Stimulated activated CD8-positive, alpha-beta memory T cell treated with anti-CD3 and anti-CD28 coated beads, Interleukin-4, amount 100 ng/mL, for 24 hours (primary cell): Measurements from ENCODE around the gene RBM19.

Source experiments
- DNase-seq: peaks from one replicate; pipeline ENCODE4 v3.0.0-alpha.2; 2020; ENCODE audit warnings: low read depth

RBM19 gene

GRCh38 chr12:113987261-113988063 lies 21.3 kb upstream of the RBM19 start:
- no peak for DNase-seq

GRCh38 chr12:113984464-113984863 lies 18.3 kb upstream of the RBM19 start:
- no peak for DNase-seq

GRCh38 chr12:113983777-113984448 lies 17.8 kb upstream of the RBM19 start:
- no peak for DNase-seq

GRCh38 chr12:113983265-113983664 lies 17.1 kb upstream of the RBM19 start:
- no peak for DNase-seq

- no peak for DNase-seq
These were observed 15.8 kb upstream of the RBM19 start for GRCh38 chr12:113981876-113982275.

- DNase-seq, result no peak
These were observed 14.6 kb upstream of the RBM19 start for GRCh38 chr12:113980537-113981337.

GRCh38 chr12:113980054-113980453 lies 13.9 kb upstream of the RBM19 start:
- DNase-seq, result no peak

- no peak for DNase-seq
These were observed 12.0 kb upstream of the RBM19 start for GRCh38 chr12:113978080-113978479.

- DNase-seq, result no peak
These were observed 7.9 kb upstream of the RBM19 start for GRCh38 chr12:113974006-113974405.

- no peak for DNase-seq
These were observed 7.2 kb upstream of the RBM19 start for GRCh38 chr12:113973109-113973904.

GRCh38 chr12:113971392-113971791 lies 5.3 kb upstream of the RBM19 start:
- DNase-seq, result no peak

- DNase-seq, result no peak
These were observed 4.1 kb upstream of the RBM19 start for GRCh38 chr12:113970211-113970610.

- DNase-seq, result no peak
These were observed 1.2 kb upstream of the RBM19 start for GRCh38 chr12:113967368-113967767.

- no peak for DNase-seq
These were observed 3.4 kb downstream of the RBM19 start for GRCh38 chr12:113962733-113963132.

GRCh38 chr12:113961921-113962710 lies 4.0 kb downstream of the RBM19 start:
- no peak for DNase-seq

- DNase-seq, result no peak
These were observed 6.1 kb downstream of the RBM19 start for GRCh38 chr12:113960030-113960429.

GRCh38 chr12:113959096-113959495 lies 7.0 kb downstream of the RBM19 start:
- DNase-seq, result no peak

GRCh38 chr12:113958108-113958507 lies 8.0 kb downstream of the RBM19 start:
- DNase-seq, result no peak

- no peak for DNase-seq
These were observed 8.5 kb downstream of the RBM19 start for GRCh38 chr12:113957627-113958026.

- no peak for DNase-seq
These were observed 10.8 kb downstream of the RBM19 start for GRCh38 chr12:113955109-113955970.
